H1 (cell line): ENCODE results near the gene FCRLA.

Experiments used
- CHD2 ChIP-seq: IDR thresholded peaks from 2 replicates; pipeline ENCODE4 v1.6.1; 2012; ENCODE audit warnings: low read length, improper control_type of control experiment
- CTCF ChIP-seq, 3 experiments: IDR thresholded peaks; 1 replicate in 2 of 3; 2 replicates in 1 of 3; pipeline versions ENCODE4 v1.5.1 to v1.6.1; 2011; ENCODE audit warnings: low read length in 3 of 3, mild to moderate bottlenecking in 3 of 3, inconsistent platforms in 2 of 3, low read depth in 1 of 3, moderate library complexity in 1 of 3; ENCODE audit not compliant: insufficient read depth in 1 of 3; ENCODE audit errors: control extremely low read depth in 1 of 3
- JUND ChIP-seq: IDR thresholded peaks from 2 replicates; pipeline ENCODE4 v1.6.1; 2011; ENCODE audit warnings: mild to moderate bottlenecking, improper control_type of control experiment, low read length
- POLR2A ChIP-seq, 2 experiments: IDR thresholded peaks; 1 replicate in 1 of 2; 2 replicates in 1 of 2; pipeline ENCODE4 v1.6.1; 2011; ENCODE audit warnings: low read depth in 2 of 2, low read length in 2 of 2, mild to moderate bottlenecking in 2 of 2; ENCODE audit errors: control extremely low read depth in 1 of 2

- no peak for TF ChIP-seq CTCF (IDR thresholded peaks at IDR 0.05; ENCODE audit: control extremely low read depth in 1 of 3, insufficient read depth in 1 of 3, low read depth in 1 of 3, low read length in 3 of 3)
- no peak for TF ChIP-seq JUND
- TF ChIP-seq POLR2A (IDR thresholded peaks at IDR 0.05; ENCODE audit: control extremely low read depth in 1 of 2, low read depth in 2 of 2, low read length in 2 of 2): no peak
- TF ChIP-seq CHD2: no peak
Measured at GRCh38 chr1:161691846-161692245, 15.2 kb upstream of the FCRLA start.
